RKO (cell line): ENCODE data around the gene UGT1A7.
"Not testable (repeated sequence)": the region's sequence is repeated elsewhere in the genome, so short reads cannot be mapped to it uniquely, and the experiment has no call there.

Experiments used
- DNase-seq: peaks from one replicate; pipeline ENCODE4 v3.0.0-alpha.2; 2016; ENCODE audit warnings: low spot score

Gene UGT1A7

DNA sequence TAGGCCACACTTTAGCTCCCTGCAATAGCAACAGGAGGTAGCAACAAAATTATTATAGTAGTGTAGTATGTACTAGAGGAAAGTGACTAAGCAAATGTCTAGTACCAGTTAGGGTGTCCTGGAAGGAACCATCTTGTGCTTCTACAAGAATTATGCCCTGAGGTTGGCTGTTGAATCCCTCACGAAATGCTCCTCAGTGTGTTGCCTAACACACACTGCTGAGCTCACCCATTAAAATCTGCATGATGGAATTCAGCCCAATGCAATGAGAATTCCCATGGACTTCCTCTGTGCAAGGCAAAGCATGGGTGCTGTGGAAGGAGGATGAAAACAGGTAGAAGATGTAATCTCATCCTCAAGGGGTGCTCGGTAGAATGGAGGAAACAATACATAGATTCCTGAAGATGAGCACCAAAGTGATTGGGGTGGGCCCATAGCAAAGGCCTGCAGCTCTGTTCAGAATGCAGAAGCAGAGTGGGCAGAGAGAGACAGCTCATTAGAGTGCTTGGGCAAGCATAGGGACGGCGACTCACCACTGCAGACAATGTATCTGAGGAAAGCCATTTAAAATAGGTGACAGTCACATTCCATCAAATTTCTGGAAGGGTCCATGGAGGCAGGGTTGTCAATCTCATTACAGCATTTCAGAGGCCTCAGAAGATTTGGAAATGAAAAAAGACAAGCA is 1.2 kb upstream of the UGT1A7 start:
- DNase-seq, result no peak

DNA sequence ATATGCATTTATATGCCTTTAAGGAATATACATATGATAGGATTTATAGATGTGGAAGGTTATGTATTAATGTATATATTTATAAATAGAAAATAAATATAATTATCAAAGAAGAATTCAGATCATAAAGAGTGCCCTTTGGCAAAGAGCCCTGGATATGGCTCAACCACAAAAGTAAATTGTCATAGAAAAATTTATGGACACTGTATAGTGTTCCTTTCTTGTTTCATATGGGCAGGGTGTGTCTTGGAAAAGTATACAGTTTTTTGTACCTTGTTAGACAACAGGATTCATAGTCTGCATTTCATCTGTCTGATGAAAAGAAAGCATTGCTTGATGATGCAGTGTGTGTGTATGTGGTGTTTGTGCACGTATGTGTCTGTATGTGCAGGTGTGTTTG is 2.9 kb downstream of the UGT1A7 start:
- DNase-seq, result no peak

DNA sequence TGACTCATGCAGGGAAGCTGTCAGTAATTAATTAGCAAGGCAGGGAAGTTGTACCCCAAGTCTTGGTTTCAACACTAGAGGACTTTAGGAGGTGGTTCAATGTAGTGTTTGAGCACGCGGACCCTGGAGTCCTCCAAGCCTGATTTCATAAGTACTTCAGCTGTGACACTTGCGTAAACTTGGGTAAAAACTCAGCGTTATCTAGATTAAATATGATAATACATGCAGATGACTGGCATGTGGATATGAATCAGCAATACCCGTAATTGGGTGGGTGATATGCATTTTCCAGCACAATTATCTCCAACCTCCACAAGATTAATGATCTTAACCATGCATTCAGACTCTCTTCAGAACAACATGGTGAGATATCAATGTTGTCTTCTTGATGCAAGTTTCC is 5.2 kb downstream of the UGT1A7 start:
- no peak for DNase-seq

DNA sequence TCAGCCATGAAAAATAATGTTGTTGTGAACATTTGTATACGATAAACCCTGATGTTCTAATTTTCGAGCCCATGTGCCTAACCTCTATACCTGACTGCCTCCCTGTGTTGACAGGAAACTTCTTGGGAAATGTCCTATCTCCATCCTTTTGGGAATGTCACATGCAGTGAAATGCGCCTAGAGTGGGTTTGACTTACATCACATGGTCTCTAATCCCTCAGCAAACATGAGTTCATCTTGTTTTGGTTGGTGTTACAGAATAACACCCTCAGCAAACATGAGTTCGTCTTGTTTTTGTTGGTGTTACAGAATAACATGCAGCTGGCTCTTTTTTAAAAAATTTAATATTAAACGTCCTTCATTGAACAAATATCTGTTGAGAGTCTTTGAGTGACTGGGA is 6.6 kb downstream of the UGT1A7 start:
- no peak for DNase-seq

DNA sequence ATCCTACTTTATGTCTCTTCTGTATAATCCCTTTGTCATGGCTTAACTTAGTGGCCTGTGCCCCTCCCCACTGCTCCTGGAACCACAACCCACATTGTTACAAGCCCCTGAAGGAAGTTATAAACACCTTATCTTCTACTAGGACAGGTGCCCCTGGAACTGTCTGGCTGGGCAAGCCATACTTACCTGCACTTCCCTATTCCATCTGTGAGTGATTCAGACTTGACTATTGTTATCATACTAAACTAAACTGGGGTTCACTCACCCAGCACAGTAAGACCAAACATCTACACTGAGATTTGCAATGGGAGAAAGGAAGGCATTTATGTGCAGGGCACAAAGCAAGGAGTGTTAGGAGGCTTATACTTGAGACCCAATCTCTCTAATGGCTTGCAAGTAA is 7.3 kb downstream of the UGT1A7 start:
- no peak for DNase-seq

DNA sequence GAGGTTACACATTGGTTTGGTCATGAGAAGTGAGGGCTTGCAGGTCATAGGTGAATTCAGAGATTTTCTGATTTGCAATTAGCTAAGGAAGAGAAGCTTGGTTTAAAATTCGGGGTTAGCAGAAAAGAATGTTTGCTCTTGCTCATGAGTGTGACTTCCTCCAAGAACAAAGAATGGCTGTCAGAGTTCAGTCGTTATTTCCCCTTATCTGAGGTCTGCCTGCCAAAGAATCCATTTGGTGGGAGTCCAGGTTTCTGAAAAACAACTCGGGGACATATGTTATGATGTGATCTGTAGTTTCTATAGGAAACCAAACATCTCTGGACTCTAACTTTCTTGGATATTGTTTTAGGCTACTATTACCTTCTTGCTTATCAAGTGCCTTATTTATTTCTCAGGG is 7.8 kb downstream of the UGT1A7 start:
- no peak for DNase-seq

DNA sequence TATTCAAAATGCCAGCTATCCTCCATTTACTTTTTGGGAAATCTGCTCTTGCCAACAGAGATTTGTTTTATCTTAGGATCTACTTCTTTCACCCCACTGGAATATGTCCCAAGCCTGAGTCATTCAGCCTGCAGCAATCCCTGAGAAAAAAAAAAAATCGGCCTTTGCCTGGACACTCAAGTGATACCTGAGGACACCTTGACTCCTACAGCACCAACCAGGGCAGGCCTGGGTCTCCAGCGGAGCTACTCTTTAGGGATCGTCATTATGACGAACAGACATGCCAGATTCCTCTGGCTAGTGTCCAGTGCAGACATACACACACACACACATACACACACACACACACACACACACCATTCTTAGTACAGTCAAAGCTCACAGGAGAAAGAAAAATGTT is 8.7 kb downstream of the UGT1A7 start:
- DNase-seq, result no peak

DNA sequence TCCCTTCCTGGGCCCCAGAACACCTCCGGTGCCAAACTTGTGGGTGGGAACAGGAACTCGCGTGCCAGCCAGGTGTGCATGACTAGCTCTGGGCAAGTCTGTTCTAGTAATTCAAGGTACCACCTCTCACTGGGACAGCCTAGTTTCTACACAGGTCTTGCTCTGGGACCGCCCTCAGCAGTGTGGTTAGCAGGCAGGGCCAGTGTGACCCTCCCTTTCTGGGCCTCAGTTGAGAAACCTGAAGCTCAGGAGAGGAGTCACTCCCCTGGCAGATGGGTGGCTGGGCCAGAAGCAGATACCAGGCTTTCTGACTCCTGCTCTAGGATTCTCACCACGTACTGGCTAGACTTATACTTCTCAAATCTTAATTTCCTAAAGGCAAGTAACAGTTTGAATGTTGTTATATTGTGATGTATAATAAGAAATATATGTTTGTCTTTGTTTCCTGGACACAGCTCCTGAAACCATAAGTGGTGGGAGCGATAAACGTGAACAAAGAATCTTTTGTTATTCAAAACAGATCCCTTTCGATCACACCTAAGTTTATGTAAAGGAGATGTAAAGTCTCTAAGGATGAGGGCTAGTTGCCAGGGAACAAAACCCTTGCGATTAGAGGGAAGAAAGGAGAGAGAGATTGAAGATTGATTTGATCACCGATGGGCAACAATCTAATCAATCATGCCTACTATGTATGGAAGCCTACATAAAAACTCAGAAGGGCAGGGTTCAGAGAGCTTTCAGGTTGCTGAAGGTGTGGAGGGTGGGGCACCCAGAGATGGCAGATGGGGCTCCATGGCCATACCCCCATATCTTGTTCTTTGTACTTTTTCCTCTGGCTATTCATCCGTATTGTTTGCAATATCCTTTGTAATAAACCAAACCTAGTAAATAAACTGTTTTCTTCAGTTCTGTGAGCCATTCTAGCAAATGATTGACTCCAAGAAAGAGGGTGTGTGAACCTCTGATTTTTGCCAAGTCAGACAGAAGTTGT is 10.0 kb downstream of the UGT1A7 start:
- DNase-seq, result no peak

DNA sequence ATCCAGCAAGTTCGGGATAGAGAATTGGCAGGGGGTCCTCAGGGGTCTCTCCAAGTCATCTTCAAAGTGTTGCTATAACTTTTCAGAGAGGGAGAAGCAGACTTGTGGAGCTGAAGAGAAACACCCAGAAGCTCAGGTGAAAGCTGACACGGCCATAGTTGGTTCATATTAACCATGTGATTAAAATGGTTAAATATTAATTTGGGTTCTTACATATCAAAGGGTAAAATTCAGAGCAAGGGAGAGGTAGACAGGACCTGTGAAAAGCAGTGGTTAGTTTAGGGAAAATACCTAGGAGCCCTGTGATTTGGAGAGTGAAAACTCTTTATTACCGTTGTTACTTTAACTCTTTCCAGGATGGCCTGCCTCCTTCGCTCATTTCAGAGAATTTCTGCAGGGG is 10.9 kb downstream of the UGT1A7 start, which contains the start of gene UGT1A6:
TSS of gene UGT1A6 (plus strand) at position 243 of the 400 bp plus-strand sequence. CDS start at position 358, 115 bp downstream.
- DNase-seq, result no peak

DNA sequence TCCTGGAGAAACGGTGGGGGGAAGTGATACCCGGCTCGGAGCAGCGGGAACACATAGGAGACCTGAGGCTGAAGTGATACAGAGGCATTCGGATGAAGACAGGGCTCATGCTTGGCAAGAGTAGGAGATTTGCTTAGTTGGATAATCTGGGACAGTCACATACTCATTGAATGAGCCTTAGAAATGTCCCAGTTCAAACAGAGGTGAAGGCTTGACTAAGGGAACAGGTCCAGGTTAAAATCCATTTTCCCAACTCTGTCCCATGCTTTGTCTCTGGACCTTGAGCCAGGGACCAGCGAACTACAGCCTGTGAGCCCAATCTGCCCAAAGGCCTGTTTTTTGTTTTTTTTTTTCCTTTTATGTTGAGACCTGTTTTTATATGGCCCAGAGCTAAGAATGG is 12.3 kb downstream of the UGT1A7 start:
- no peak for DNase-seq

DNA sequence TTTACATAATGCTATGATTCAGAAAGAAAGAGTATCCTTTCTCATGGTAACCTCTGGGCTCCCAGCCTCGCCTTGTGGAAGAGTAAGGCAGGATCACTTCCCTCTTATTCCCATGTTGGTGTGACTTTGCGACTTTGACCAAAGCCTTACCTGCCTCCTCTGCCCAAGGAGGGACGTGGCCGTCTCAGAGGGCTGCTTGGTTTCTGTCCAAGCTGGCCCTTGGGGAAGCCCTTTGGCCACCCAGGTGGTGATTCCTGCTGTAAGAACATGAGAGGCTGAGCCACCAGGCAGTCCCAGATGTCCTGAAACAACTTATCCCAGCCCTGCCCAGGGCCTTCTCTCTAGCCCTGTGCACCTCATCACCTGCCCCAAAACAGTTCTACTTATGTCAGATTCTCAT is 17.0 kb downstream of the UGT1A7 start:
- no peak for DNase-seq

DNA sequence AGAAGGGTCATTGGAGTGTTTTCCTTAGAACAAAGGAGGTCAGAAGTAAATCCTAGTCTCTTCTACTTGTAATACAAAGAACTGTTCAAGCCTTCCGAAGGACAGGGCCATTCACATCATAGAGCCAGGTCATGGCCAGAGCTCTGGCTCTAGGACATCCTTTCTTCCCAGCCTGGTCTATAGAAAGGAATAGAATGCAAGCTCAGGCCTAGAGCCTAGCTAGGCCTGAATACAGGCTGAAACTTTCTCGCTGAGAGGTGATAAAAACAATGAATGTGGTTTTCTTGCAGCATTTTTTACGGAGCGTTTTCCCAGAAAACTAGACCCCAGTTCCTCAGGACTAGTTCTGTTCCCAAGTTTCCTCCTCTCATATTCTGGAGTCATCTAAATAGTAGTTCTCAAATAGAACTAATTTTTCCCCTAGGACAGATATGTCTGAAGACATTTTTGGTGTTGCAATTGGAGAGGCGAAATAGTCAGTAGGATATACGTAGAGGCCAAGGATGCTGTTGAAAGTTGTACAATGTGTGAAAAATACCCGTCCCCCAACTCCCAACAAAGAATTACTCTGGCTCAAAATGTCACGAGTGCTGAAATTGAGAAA is 17.8 kb downstream of the UGT1A7 start:
- DNase-seq, result no peak

DNA sequence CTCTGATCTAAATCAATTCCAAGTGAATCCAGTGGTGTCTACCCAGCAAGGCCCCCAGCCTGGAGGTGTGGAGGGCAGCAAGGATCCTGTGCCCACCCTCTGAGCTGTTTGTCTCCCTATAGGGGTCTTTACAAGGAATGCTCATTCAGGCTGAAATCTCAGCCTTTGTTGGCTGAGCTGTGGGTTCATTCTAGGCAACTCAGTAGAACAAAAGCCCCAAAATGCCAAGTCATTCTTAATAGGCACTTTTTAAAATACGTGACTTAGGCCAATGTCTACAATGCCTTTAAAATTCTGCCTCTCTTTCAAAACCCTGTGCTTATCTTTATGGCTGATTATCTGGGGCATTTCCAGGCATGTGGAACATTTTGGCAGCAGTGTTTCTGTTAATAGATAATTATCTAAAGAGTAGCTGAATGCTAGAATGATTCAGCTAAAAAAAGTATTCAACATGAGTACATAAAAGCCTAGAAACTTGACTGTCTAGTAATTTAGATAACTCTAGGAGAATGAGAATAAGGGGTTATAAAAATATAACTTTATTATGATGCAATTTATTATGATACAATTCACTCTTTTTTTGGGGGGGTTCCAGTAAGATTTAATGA is 18.4 kb downstream of the UGT1A7 start:
- no peak for DNase-seq

DNA sequence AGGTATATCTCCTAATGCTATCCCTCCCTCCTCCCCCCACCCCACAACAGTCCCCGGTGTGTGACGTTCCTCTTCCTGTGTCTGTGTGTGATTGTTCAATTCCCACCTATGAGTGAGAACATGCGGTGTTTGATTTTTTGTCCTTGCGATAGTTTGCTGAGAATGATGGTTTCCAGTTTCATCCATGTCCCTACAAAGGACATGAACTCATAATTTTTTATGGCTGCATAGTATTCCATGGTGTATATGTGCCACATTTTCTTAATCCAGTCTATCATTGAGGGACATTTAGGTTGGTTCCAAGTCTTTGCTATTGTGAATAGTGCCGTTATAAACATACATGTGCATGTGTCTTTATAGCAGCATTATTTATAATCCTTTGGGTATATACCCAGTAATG is 19.1 kb downstream of the UGT1A7 start:
- not testable (repeated sequence) for DNase-seq

DNA sequence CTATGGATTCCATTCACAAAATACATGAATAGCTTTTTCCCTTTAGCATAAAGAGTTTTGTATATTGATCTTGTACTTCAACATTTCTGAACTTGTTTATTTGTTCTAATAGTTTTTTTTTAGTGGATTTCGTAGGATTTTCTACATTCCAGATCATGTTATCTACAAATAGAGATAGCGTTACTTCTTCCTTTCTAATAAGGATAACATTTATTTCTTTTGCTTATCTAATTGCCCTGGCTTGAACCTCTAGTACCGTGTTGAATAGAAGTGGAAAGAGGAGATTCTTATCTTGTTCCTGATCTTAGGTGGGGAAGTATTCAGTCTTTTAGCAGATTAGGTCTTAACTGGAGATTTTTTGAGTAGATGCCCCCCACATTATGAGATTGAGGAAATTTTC is 20.5 kb downstream of the UGT1A7 start:
- DNase-seq, result no peak

DNA sequence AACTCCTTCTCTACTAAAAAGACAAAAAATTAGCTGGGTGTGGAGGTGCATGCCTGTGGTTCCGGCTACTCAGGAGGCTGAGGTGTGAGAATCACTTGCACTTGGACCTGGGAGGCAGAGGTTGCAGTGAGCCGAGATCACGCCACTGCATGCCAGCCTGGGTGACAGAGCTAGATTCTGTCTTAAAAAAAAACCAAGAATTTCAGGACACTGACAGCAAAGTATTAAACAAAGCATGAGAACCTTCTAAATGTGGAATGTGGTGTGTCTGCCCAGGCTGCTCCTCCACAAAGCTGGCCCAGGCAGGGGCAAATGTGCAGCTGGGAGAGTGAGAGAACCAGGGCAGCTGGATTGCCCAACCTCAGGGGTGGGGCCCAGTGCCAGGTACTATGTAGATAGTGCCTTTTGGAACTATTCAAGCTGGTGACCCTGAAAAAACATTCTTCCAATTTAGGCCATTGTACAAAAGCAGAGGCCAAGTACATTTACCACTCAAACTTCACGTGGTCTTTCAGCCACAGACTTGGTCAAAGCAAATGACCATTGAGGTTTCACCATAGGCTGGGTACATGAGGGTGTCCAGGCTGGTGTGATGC is 24.3 kb downstream of the UGT1A7 start:
- DNase-seq, result no peak

DNA sequence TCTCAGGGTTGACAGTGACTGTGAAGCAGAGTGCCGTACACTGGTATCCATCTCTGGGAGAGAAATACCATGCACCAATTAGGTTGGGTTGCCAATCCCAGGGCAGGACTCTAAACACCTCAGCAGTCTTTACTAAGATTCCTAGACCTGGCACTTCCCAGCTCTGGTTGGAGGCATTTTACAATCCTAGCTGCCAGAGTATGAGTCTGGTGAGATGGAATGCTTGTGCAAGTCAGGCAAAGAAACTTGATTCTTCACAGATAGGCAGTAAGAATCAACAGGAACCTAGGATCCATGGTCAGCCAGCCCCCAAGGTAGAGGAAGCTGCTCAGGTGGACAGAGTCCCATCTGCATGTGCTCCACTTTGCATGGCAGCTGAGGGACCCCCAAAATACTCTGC is 25.0 kb downstream of the UGT1A7 start:
- no peak for DNase-seq

DNA sequence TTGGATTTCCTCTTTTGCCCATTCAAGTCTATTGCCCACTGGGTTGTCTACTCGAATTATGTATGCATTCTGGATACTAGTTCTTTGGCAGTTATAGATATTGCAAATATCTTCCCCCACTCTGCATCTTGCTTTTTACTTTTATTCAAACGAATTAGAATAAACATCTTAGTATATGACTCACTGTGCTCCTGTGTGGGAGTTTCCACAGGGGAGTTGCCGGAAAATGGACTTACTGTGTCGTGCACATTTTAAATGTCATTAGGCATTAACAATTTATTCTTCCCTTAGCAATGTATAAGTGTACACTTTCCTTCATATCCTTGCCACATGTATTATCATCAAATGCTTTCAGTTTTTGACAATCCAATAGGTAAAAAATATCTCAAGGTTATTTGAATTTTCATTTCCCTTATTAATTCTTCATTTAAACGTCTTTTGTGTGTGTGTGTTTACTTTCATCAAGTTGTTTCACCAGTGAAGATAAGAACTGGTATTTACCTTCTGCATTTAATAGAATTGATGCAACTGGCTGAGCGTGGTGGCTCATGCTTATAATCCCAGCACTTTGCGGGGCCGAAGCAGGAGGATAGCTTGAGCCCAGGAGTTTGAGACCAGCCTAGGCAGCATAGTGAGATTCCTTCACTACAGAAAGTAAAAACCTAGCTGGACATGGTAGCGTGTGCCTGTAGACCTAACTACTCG is 26.4 kb downstream of the UGT1A7 start:
- no peak for DNase-seq

DNA sequence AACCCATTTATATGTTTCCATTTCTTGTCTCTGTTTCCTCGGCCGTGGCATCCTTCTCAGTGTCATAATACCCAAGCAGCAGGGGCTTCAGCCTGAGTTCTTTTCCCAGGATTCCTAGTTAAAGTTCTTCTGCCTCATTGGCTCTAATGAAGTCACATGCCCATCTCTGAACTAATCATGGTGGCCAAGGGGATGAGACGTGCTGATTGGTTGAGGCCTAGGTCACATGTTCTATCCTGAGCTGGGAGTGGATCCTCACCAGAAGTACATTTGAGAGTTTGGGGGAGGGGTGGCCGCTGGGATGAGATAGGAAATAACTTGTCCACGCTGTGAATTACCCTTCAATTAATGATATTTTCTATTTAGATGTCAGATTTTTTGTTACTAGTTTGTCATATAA is 27.2 kb downstream of the UGT1A7 start:
- DNase-seq, result no peak

DNA sequence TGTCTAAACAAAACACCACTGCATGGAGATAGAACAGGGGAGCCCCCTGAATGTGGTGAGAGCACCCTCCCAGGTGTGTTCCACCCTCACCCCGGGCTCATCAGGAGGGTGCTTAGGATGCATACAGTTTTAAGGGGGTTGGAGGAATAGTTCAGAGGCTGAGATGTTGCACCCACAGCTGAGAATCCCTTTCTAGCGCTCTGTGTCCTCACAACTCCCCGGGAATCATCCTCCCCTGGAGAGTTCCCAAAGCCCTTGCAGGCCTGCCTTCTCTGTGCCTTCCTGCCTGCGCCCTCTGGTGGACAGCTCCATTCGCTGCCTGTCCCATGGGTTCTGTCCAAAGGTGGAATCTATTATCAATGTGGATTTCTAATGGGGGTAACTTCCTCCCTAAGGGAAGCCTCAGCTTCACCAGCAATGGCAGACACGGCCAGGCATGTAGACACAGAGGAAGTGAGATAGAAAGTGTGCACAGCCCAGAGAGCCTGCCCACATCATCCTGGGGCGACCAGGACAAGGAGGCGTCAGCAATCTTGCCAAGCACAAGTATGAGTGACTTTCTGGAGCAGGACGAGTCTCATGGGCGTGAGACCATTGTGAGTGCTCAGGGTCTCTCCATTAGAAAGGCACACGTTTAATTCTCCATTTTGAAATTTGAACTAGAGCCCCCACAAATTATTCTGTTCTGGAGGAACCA is 29.8 kb downstream of the UGT1A7 start:
- peak; percentile 62 for DNase-seq
